GM19397 (cell line): Measurements from ENCODE around the gene IL21R.

ENCODE experiments used
- ATAC-seq: cut with Tn5 transposase; IDR thresholded peaks from one replicate; pipeline ENCODE4 v1.9.1; 2021; ENCODE audit warnings: mild to moderate bottlenecking, moderate library complexity; ENCODE audit not compliant: unreplicated experiment

Gene IL21R

GRCh38 chr16:27482397-27483087 lies 80.6 kb downstream of the IL21R start:
- ATAC-seq: no peak

- ATAC-seq: no peak
Measured at GRCh38 chr16:27483088-27483437, 81.1 kb downstream of the IL21R start.

GRCh38 chr16:27483624-27484023 lies 81.7 kb downstream of the IL21R start:
- no peak for ATAC-seq

- ATAC-seq: no peak
Measured at GRCh38 chr16:27485126-27485525, 83.2 kb downstream of the IL21R start.

- no peak for ATAC-seq
Measured at GRCh38 chr16:27485811-27486210, 83.8 kb downstream of the IL21R start.

GRCh38 chr16:27486344-27486743 lies 84.4 kb downstream of the IL21R start:
- no peak for ATAC-seq

- no peak for ATAC-seq
Measured at GRCh38 chr16:27486760-27487159, 84.8 kb downstream of the IL21R start.

GRCh38 chr16:27489421-27489820 lies 87.4 kb downstream of the IL21R start:
- ATAC-seq: no peak

- no peak for ATAC-seq
Measured at GRCh38 chr16:27489906-27490305, 87.9 kb downstream of the IL21R start.

GRCh38 chr16:27491894-27492587 lies 90.1 kb downstream of the IL21R start:
- ATAC-seq: no peak

- ATAC-seq: no peak
Measured at GRCh38 chr16:27492588-27492979, 90.6 kb downstream of the IL21R start.

GRCh38 chr16:27495191-27495590 lies 93.2 kb downstream of the IL21R start:
- ATAC-seq: no peak

- no peak for ATAC-seq
Measured at GRCh38 chr16:27498031-27498825, 96.3 kb downstream of the IL21R start.

GRCh38 chr16:27498916-27499658 lies 97.1 kb downstream of the IL21R start:
- ATAC-seq: no peak

GRCh38 chr16:27499659-27500055 lies 97.7 kb downstream of the IL21R start:
- no peak for ATAC-seq

GRCh38 chr16:27500801-27501200 lies 98.8 kb downstream of the IL21R start:
- no peak for ATAC-seq
